PC-9 (cell line): ENCODE results near the gene PPIL6.

Experiments used
- CTCF ChIP-seq: fragments of 200-600 bp; sonication (generic); conservative IDR thresholded peaks from 2 replicates; pipeline ENCODE4 v1.6.1; 2017; ENCODE audit warnings: mixed run types, antibody characterized with exemption, mild to moderate bottlenecking, moderate library complexity
- EZH2 ChIP-seq: fragments of 200-600 bp; sonication (generic); IDR thresholded peaks from 2 replicates; pipeline ENCODE4 v1.8.0; 2017; ENCODE audit warnings: antibody characterized with exemption, low read depth

- no peak for TF ChIP-seq CTCF
- TF ChIP-seq EZH2: no peak
Measured at GRCh38 chr6:109356237-109356636, 84.2 kb downstream of the PPIL6 start.
